K562 (cell line): ENCODE data around the gene MFNG.

ENCODE experiments used
- CBX2 ChIP-seq: fragments of 200-600 bp; sonication (generic); IDR thresholded peaks from one replicate; pipeline ENCODE4 v1.6.1; 2012; ENCODE audit warnings: mild to moderate bottlenecking, low read length, inconsistent platforms; ENCODE audit not compliant: insufficient read depth, poor library complexity, severe bottlenecking
- EHMT2 ChIP-seq: fragments of 450-650 bp; IDR thresholded peaks from 2 replicates; pipeline ENCODE4 v1.6.1; 2018; ENCODE audit warnings: antibody characterized with exemption
- NFE2 ChIP-seq: IDR thresholded peaks from 2 replicates; pipeline ENCODE4 v1.6.1; 2014; ENCODE audit warnings: antibody characterized with exemption, low read depth
- ZC3H4 ChIP-seq: sonication (generic); formaldehyde crosslinking; IDR thresholded peaks from 2 replicates; pipeline ENCODE4 v1.9.0; 2021; ENCODE audit warnings: missing genetic modification reagents, borderline replicate concordance
- ZNF274 ChIP-seq: IDR thresholded peaks from 2 replicates; pipeline ENCODE4 v1.6.1; 2011; ENCODE audit warnings: low read depth, mild to moderate bottlenecking, low read length, moderate library complexity, borderline replicate concordance
- TF ChIP-seq, protein P1 (sequence below), 2 experiments: fragments of 450-650 bp; formaldehyde crosslinking in 1 of 2; IDR thresholded peaks; 2 replicates each; pipeline versions ENCODE4 v1.4.0 to v1.6.1; 2014 to 2020; ENCODE audit warnings: mild to moderate bottlenecking in 2 of 2, borderline replicate concordance in 1 of 2, low read depth in 1 of 2
- TF ChIP-seq, protein P2 (sequence below): fragments of 200-800 bp; sonication (Bioruptor generic); IDR thresholded peaks from 2 replicates; pipeline ENCODE4 v1.6.1; 2017; ENCODE audit warnings: missing genetic modification characterization, missing compliant biosample characterization
- TF ChIP-seq, protein P3 (sequence below), 3 experiments: IDR thresholded peaks in 2 of 3; conservative IDR thresholded peaks in 1 of 3; 2 replicates each; pipeline ENCODE4 v1.5.1; 2011 to 2012; ENCODE audit warnings: low read length in 3 of 3, mild to moderate bottlenecking in 3 of 3, control low read depth in 2 of 3, improper control_type of control experiment in 1 of 3, inconsistent platforms in 1 of 3, low read depth in 1 of 3, mixed read lengths in 1 of 3, moderate library complexity in 1 of 3; ENCODE audit not compliant: insufficient read depth in 2 of 3

DNA sequence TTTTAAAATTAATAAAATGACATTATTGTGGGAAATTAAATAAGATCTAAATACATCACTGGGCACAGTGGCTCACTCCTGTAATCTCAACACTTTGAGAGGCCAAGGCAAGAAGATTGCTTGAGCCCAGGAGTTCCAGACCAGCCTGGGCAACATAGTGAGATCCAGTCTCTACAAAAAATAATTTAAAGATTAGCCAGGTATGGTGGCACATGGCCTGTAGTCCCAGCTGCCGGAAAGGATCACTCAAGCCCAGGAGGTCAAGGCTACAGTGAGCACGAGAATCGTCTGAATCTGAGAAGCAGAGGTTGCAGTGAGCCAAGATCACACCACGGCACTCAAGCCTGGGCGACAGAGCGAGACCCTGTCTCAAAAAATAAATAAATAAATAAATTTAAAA lies 49.0 kb upstream of the MFNG start:
- TF ChIP-seq, protein P1, sequence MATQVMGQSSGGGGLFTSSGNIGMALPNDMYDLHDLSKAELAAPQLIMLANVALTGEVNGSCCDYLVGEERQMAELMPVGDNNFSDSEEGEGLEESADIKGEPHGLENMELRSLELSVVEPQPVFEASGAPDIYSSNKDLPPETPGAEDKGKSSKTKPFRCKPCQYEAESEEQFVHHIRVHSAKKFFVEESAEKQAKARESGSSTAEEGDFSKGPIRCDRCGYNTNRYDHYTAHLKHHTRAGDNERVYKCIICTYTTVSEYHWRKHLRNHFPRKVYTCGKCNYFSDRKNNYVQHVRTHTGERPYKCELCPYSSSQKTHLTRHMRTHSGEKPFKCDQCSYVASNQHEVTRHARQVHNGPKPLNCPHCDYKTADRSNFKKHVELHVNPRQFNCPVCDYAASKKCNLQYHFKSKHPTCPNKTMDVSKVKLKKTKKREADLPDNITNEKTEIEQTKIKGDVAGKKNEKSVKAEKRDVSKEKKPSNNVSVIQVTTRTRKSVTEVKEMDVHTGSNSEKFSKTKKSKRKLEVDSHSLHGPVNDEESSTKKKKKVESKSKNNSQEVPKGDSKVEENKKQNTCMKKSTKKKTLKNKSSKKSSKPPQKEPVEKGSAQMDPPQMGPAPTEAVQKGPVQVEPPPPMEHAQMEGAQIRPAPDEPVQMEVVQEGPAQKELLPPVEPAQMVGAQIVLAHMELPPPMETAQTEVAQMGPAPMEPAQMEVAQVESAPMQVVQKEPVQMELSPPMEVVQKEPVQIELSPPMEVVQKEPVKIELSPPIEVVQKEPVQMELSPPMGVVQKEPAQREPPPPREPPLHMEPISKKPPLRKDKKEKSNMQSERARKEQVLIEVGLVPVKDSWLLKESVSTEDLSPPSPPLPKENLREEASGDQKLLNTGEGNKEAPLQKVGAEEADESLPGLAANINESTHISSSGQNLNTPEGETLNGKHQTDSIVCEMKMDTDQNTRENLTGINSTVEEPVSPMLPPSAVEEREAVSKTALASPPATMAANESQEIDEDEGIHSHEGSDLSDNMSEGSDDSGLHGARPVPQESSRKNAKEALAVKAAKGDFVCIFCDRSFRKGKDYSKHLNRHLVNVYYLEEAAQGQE (IDR thresholded peaks at IDR 0.05; ENCODE audit: borderline replicate concordance), result no peak
- TF ChIP-seq, protein P1 (CRISPR knock-in tag; IDR thresholded peaks at IDR 0.05; ENCODE audit: low read depth), result no peak
- TF ChIP-seq, protein P2, sequence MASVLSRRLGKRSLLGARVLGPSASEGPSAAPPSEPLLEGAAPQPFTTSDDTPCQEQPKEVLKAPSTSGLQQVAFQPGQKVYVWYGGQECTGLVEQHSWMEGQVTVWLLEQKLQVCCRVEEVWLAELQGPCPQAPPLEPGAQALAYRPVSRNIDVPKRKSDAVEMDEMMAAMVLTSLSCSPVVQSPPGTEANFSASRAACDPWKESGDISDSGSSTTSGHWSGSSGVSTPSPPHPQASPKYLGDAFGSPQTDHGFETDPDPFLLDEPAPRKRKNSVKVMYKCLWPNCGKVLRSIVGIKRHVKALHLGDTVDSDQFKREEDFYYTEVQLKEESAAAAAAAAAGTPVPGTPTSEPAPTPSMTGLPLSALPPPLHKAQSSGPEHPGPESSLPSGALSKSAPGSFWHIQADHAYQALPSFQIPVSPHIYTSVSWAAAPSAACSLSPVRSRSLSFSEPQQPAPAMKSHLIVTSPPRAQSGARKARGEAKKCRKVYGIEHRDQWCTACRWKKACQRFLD (CRISPR knock-in tag), result no peak
- TF ChIP-seq CBX2, result no peak
- TF ChIP-seq NFE2, result no peak
- TF ChIP-seq EHMT2, result no peak
- TF ChIP-seq ZC3H4 (CRISPR knock-in tag), result no peak
- no peak for TF ChIP-seq ZNF274
- TF ChIP-seq, protein P3, sequence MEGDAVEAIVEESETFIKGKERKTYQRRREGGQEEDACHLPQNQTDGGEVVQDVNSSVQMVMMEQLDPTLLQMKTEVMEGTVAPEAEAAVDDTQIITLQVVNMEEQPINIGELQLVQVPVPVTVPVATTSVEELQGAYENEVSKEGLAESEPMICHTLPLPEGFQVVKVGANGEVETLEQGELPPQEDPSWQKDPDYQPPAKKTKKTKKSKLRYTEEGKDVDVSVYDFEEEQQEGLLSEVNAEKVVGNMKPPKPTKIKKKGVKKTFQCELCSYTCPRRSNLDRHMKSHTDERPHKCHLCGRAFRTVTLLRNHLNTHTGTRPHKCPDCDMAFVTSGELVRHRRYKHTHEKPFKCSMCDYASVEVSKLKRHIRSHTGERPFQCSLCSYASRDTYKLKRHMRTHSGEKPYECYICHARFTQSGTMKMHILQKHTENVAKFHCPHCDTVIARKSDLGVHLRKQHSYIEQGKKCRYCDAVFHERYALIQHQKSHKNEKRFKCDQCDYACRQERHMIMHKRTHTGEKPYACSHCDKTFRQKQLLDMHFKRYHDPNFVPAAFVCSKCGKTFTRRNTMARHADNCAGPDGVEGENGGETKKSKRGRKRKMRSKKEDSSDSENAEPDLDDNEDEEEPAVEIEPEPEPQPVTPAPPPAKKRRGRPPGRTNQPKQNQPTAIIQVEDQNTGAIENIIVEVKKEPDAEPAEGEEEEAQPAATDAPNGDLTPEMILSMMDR (IDR thresholded peaks at IDR 0.05 in 2 of 3, conservative IDR thresholded peaks at IDR 0.05 in 1 of 3; ENCODE audit: insufficient read depth in 2 of 3, low read depth in 1 of 3, low read length in 3 of 3), result no peak
